Trophoblast cell (in vitro differentiated cells and primary cell): ENCODE measurements around the gene FASTKD1.

ENCODE experiments used
- DNase-seq, 2 donors: peaks; one replicate each; pipeline ENCODE4 v3.0.0-alpha.2; 2016
- H2AFZ ChIP-seq: 2 replicates; pipeline ENCODE4 v1.6.1; 2013; ENCODE audit warnings: low read length, moderate library complexity, mild to moderate bottlenecking; ENCODE audit not compliant: insufficient read depth, poor library complexity
- H2AK5ac ChIP-seq: 2 replicates; pipeline ENCODE4 v1.6.1; 2013; ENCODE audit warnings: mild to moderate bottlenecking, low read length
- H2BK120ac ChIP-seq: 2 replicates; pipeline ENCODE4 v1.6.1; 2013; ENCODE audit warnings: low read length, mild to moderate bottlenecking, moderate library complexity; ENCODE audit not compliant: insufficient read depth, poor library complexity
- H2BK12ac ChIP-seq: 2 replicates; pipeline ENCODE4 v1.6.1; 2013; ENCODE audit warnings: mild to moderate bottlenecking, low read length, moderate library complexity
- H2BK5ac ChIP-seq: 2 replicates; pipeline ENCODE4 v1.6.1; 2013; ENCODE audit warnings: low read length, low read depth, moderate library complexity, mild to moderate bottlenecking; ENCODE audit not compliant: poor library complexity
- H3K14ac ChIP-seq: 2 replicates; pipeline ENCODE4 v1.6.1; 2013; ENCODE audit warnings: mild to moderate bottlenecking, low read length
- H3K18ac ChIP-seq: 2 replicates; pipeline ENCODE4 v1.6.1; 2013; ENCODE audit warnings: mild to moderate bottlenecking, low read length
- H3K23ac ChIP-seq: 2 replicates; pipeline ENCODE4 v1.6.1; 2013; ENCODE audit warnings: low read length
- H3K27ac ChIP-seq: 2 replicates; pipeline ENCODE4 v1.5.1; 2013; ENCODE audit warnings: low read depth, mild to moderate bottlenecking, inconsistent platforms, low read length, moderate library complexity
- H3K27me3 ChIP-seq: 2 replicates; pipeline ENCODE4 v1.6.1; 2013; ENCODE audit warnings: inconsistent platforms, mild to moderate bottlenecking, low read length, moderate library complexity; ENCODE audit not compliant: insufficient read depth
- H3K36me3 ChIP-seq, 2 experiments: 1 replicate in 1 of 2; 2 replicates in 1 of 2; pipeline ENCODE4 v1.6.1; 2013; ENCODE audit warnings: low read length in 2 of 2, mild to moderate bottlenecking in 2 of 2, moderate library complexity in 1 of 2; ENCODE audit not compliant: insufficient read depth in 2 of 2, control insufficient read depth in 1 of 2
- H3K4ac ChIP-seq: 2 replicates; pipeline ENCODE4 v1.6.1; 2013; ENCODE audit warnings: low read depth, mild to moderate bottlenecking, low read length, moderate library complexity
- H3K4me1 ChIP-seq, 2 experiments: 1 replicate in 1 of 2; 2 replicates in 1 of 2; pipeline ENCODE4 v1.6.1; 2013; ENCODE audit warnings: low read length in 2 of 2, mild to moderate bottlenecking in 2 of 2, moderate library complexity in 1 of 2; ENCODE audit not compliant: insufficient read depth in 2 of 2, control insufficient read depth in 1 of 2
- H3K4me2 ChIP-seq: 2 replicates; pipeline ENCODE4 v1.6.1; 2013; ENCODE audit warnings: inconsistent platforms, mild to moderate bottlenecking, low read length, moderate library complexity
- H3K4me3 ChIP-seq: 2 replicates; pipeline ENCODE4 v1.5.1; 2013; ENCODE audit warnings: mild to moderate bottlenecking, low read depth, low read length, inconsistent platforms
- H3K79me1 ChIP-seq: one replicate; pipeline ENCODE4 v1.6.1; 2013; ENCODE audit warnings: low read length
- H3K79me2 ChIP-seq: 2 replicates; pipeline ENCODE4 v1.6.1; 2013; ENCODE audit warnings: low read length, mild to moderate bottlenecking; ENCODE audit not compliant: control insufficient read depth, insufficient read depth, poor library complexity
- H3K9ac ChIP-seq: 2 replicates; pipeline ENCODE4 v1.6.1; 2013; ENCODE audit warnings: mild to moderate bottlenecking, low read length
- H3K9me3 ChIP-seq: 2 replicates; pipeline ENCODE4 v1.6.1; 2013; ENCODE audit warnings: low read depth, mild to moderate bottlenecking, control low read depth, inconsistent platforms, low read length; ENCODE audit not compliant: insufficient read depth
- H4K12ac ChIP-seq: 2 replicates; pipeline ENCODE4 v1.6.1; 2013; ENCODE audit warnings: low read depth, mild to moderate bottlenecking, low read length, moderate library complexity
- H4K8ac ChIP-seq: 2 replicates; pipeline ENCODE4 v1.6.1; 2013; ENCODE audit warnings: low read depth, mild to moderate bottlenecking, low read length, moderate library complexity
- H4K91ac ChIP-seq: one replicate; pipeline ENCODE4 v1.6.1; 2013; ENCODE audit warnings: low read depth, mild to moderate bottlenecking, low read length, moderate library complexity
- whole genome bisulfite sequencing: extraction: QIAGEN DNeasy Blood & Tissue Kit; methylation state at CpG from one replicate; pipeline ENCODE4 v1.1.7; 2013; ENCODE audit warnings: missing lambda C conversion rate; ENCODE audit not compliant: insufficient read length, insufficient coverage; ENCODE audit errors: extremely low coverage; 5-methylcytosine and 5-hydroxymethylcytosine counted together

Gene FASTKD1

DNA sequence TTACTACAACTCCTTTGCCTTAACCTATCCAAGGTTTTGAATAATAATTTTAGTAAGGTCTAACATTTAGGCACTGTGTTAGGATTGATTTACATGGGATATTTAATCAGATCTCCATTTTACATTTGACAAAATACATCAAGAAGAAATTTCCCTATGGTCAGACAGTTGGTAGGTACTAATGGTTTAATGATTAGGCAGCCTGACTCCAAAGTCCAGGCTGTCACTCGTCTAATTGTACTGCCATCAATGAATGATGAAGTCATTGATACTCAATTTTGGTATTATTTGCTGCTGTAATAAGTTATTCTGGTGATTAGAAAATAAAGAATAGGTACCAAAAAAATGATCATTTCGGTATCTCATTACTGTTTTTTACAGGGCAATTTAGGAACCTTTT lies 80.3 kb downstream of the FASTKD1 start:
- Histone ChIP-seq H4K12ac (no peak overlapping the region), H3K18ac (no peak overlapping the region), H4K91ac (no peak overlapping the region), H3K14ac (no peak overlapping the region), H3K27ac (no peak overlapping the region), H2AFZ (no peak overlapping the region), H3K36me3 (no peaks in the 10 kb centered on the region), H3K4me2 (no peak overlapping the region), H3K23ac (no peak overlapping the region), H3K79me1 (no peaks in the 10 kb centered on the region), H2BK12ac (no peak overlapping the region), H3K79me2 (no peaks in the 10 kb centered on the region), H3K4me1 (no peaks in the 10 kb centered on the region), H3K9me3 (no peaks in the 10 kb centered on the region), H2AK5ac (no peak overlapping the region), H3K9ac (no peak overlapping the region), H3K27me3 (no peaks in the 10 kb centered on the region), H4K8ac (no peak overlapping the region), H2BK5ac (no peak overlapping the region), H2BK120ac (no peak overlapping the region), H3K4ac (no peak overlapping the region), H3K4me3 (no peak overlapping the region)
- WGBS, result no CpG with 5 or more reads among the region's 2 CpGs
- DNase-seq, result no peak

DNA sequence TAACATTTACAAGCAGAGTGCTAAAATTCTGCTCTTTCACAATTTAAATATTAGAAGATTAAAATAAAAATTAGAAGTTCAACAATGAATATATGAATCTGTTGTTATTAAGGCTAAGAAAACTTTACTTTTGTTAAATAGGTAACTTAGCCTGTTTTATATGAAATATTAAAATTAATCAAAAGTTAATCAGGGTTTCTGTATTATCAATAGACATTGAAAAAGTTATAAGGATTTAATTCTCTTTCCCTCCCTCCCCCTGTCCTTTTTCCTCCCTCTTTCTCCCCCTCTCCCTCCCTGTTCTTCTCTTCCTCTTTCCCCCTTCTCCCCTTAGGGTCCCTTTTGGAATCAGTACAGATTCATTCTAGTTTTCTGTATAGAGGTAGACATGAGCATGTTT lies 82.3 kb downstream of the FASTKD1 start:
- H3K4ac ChIP-seq, result no peak overlapping the region
- H2AFZ ChIP-seq, result no peak overlapping the region
- H3K23ac ChIP-seq, result no peak overlapping the region
- no peak overlapping the region for H2AK5ac ChIP-seq
- no peak overlapping the region for H3K18ac ChIP-seq
- no peak overlapping the region for H4K8ac ChIP-seq
- H4K12ac ChIP-seq, result no peak overlapping the region
- H2BK5ac ChIP-seq, result no peak overlapping the region
- no peak overlapping the region for H3K9ac ChIP-seq
- H3K36me3 ChIP-seq, result no peaks in the 10 kb centered on the region
- H3K79me1 ChIP-seq, result no peaks in the 10 kb centered on the region
- no peaks in the 10 kb centered on the region for H3K27me3 ChIP-seq
- no peaks in the 10 kb centered on the region for H3K79me2 ChIP-seq
- no peak for DNase-seq
- H3K4me1 ChIP-seq, result no peaks in the 10 kb centered on the region
- no peak overlapping the region for H3K4me2 ChIP-seq
- no peak overlapping the region for H2BK120ac ChIP-seq
- H4K91ac ChIP-seq, result no peak overlapping the region
- no peak overlapping the region for H3K14ac ChIP-seq
- no peak overlapping the region for H2BK12ac ChIP-seq
- H3K9me3 ChIP-seq, result no peaks in the 10 kb centered on the region
- H3K4me3 ChIP-seq, result no peak overlapping the region
- no peak overlapping the region for H3K27ac ChIP-seq

GRCh38 chr2:169490834-169491233 lies 82.8 kb downstream of the FASTKD1 start:
- no peak overlapping the region for H4K12ac ChIP-seq
- H3K79me1 ChIP-seq, result no peaks in the 10 kb centered on the region
- no peak overlapping the region for H2AFZ ChIP-seq
- no peak overlapping the region for H3K27ac ChIP-seq
- no peak overlapping the region for H2AK5ac ChIP-seq
- no peak for DNase-seq
- H2BK5ac ChIP-seq, result no peak overlapping the region
- H3K27me3 ChIP-seq, result no peaks in the 10 kb centered on the region
- no peak overlapping the region for H3K23ac ChIP-seq
- no peaks in the 10 kb centered on the region for H3K79me2 ChIP-seq
- H3K18ac ChIP-seq, result no peak overlapping the region
- H4K8ac ChIP-seq, result no peak overlapping the region
- H3K4me1 ChIP-seq, result no peaks in the 10 kb centered on the region
- no peak overlapping the region for H3K14ac ChIP-seq
- H3K36me3 ChIP-seq, result no peaks in the 10 kb centered on the region
- no peak overlapping the region for H3K4me3 ChIP-seq
- no peak overlapping the region for H3K4me2 ChIP-seq
- H2BK12ac ChIP-seq, result no peak overlapping the region
- no peak overlapping the region for H4K91ac ChIP-seq
- H2BK120ac ChIP-seq, result no peak overlapping the region
- H3K9ac ChIP-seq, result no peak overlapping the region
- no peaks in the 10 kb centered on the region for H3K9me3 ChIP-seq
- no peak overlapping the region for H3K4ac ChIP-seq

GRCh38 chr2:169486487-169486886 lies 87.2 kb downstream of the FASTKD1 start:
- H3K4me2 ChIP-seq, result no peak overlapping the region
- no peaks in the 10 kb centered on the region for H3K27me3 ChIP-seq
- H2BK5ac ChIP-seq, result no peak overlapping the region
- no peaks in the 10 kb centered on the region for H3K9me3 ChIP-seq
- H3K36me3 ChIP-seq, result no peaks in the 10 kb centered on the region
- H3K4ac ChIP-seq, result no peak overlapping the region
- no peak overlapping the region for H4K8ac ChIP-seq
- H2BK12ac ChIP-seq, result no peak overlapping the region
- no peaks in the 10 kb centered on the region for H3K79me1 ChIP-seq
- H4K12ac ChIP-seq, result no peak overlapping the region
- H2AK5ac ChIP-seq, result no peak overlapping the region
- H3K27ac ChIP-seq, result no peak overlapping the region
- H3K23ac ChIP-seq, result no peak overlapping the region
- H3K79me2 ChIP-seq, result no peaks in the 10 kb centered on the region
- H3K18ac ChIP-seq, result no peak overlapping the region
- no peak overlapping the region for H3K14ac ChIP-seq
- H4K91ac ChIP-seq, result no peak overlapping the region
- no peak overlapping the region for H2BK120ac ChIP-seq
- no peak overlapping the region for H3K9ac ChIP-seq
- H3K4me3 ChIP-seq, result no peak overlapping the region
- H2AFZ ChIP-seq, result no peak overlapping the region
- no peaks in the 10 kb centered on the region for H3K4me1 ChIP-seq
- DNase-seq, result no peak

- Histone ChIP-seq H3K36me3 (no peaks in the 10 kb centered on the region), H3K4ac (no peak overlapping the region), H3K27me3 (no peaks in the 10 kb centered on the region), H2BK120ac (no peak overlapping the region), H4K91ac (no peak overlapping the region), H2BK12ac (no peak overlapping the region), H2BK5ac (no peak overlapping the region), H2AK5ac (no peak overlapping the region), H3K4me1 (no peaks in the 10 kb centered on the region), H2AFZ (no peak overlapping the region), H3K18ac (no peak overlapping the region), H3K4me3 (no peak overlapping the region), H4K12ac (no peak overlapping the region), H3K9me3 (no peaks in the 10 kb centered on the region), H3K23ac (no peak overlapping the region), H3K4me2 (no peak overlapping the region), H3K9ac (peak overlapping the region; percentile 20), H3K27ac (no peak overlapping the region), H3K14ac (no peak overlapping the region), H3K79me1 (no peaks in the 10 kb centered on the region), H4K8ac (no peak overlapping the region), H3K79me2 (no peaks in the 10 kb centered on the region)
- DNase-seq, result no peak
- WGBS, result no CpG with 5 or more reads among the region's 1 CpG
These were observed 88.0 kb downstream of the FASTKD1 start for GRCh38 chr2:169485650-169486138.
